ENCODE data around the gene CIDEB.
A peak's percentile ranks its signal among the peaks of the same experiment; 100 is the strongest.
"Not testable (repeated sequence)": the region's sequence is repeated elsewhere in the genome, so short reads cannot be mapped to it uniquely, and the experiment has no call there.

Gene CIDEB

GRCh38 chr14:24330973-24331674 is 23.3 kb upstream of the CIDEB start:
- H3K4me3 ChIP-seq (replicated peaks; ENCODE audit: insufficient read depth, low read length): no peak overlapping the region
- no peak for DNase-seq (ENCODE audit: low read depth in 1 of 2, low spot score in 1 of 2)
- H3K27ac ChIP-seq (replicated peaks): no peak overlapping the region
- TF ChIP-seq SPI1 (IDR thresholded peaks at IDR 0.05; ENCODE audit: borderline replicate concordance, low read depth): no peak
- no peak for TF ChIP-seq CTCF (IDR thresholded peaks at IDR 0.05; ENCODE audit: insufficient read depth, low read length)
- no peak for TF ChIP-seq GABPA (IDR thresholded peaks at IDR 0.05; ENCODE audit: low read depth)
- TF ChIP-seq REST (IDR thresholded peaks at IDR 0.05; ENCODE audit: insufficient replicate concordance, low read depth): no peak
- TF ChIP-seq POLR2AphosphoS5 (IDR thresholded peaks at IDR 0.05; ENCODE audit: low read depth): no peak
- peaks cover 10% of the 10 kb centered on the region for H3K27me3 ChIP-seq (ENCODE audit: insufficient read depth, poor library complexity, severe bottlenecking)

GRCh38 chr14:24329736-24330135 is 22.0 kb upstream of the CIDEB start:
- TF ChIP-seq SPI1 (IDR thresholded peaks at IDR 0.05; ENCODE audit: borderline replicate concordance, low read depth) (no peak; the same call in 1 of the 2 replicates), POLR2AphosphoS5 (IDR thresholded peaks at IDR 0.05; ENCODE audit: low read depth) (peak; percentile 67; the same call in 1 of the 2 replicates)
- DNase-seq (ENCODE audit: low read depth in 1 of 2, low spot score in 1 of 2): peak; percentile 80 to 96

GRCh38 chr14:24329073-24329663 is 21.4 kb upstream of the CIDEB start:
- Histone ChIP-seq H3K27ac (replicated peaks) (peak overlapping the region; percentile 61), H3K4me3 (replicated peaks; ENCODE audit: insufficient read depth, low read length) (no peak overlapping the region), H3K27me3 (ENCODE audit: insufficient read depth, poor library complexity, severe bottlenecking) (peaks cover 2% of the 10 kb centered on the region)
- no peak for TF ChIP-seq POLR2AphosphoS5 (IDR thresholded peaks at IDR 0.05; ENCODE audit: low read depth)
- TF ChIP-seq SPI1 (IDR thresholded peaks at IDR 0.05; ENCODE audit: borderline replicate concordance, low read depth): peak; percentile 85
- DNase-seq (ENCODE audit: low read depth in 1 of 2, low spot score in 1 of 2): peak in 1 of 2 experiments; percentile 77

More at GRCh38 chr14:24329736-24330135, 22.0 kb upstream of the CIDEB start:
- H3K27me3 ChIP-seq (ENCODE audit: insufficient read depth, poor library complexity, severe bottlenecking): peaks cover 6% of the 10 kb centered on the region
- peak overlapping the region; percentile 61 for H3K27ac ChIP-seq (replicated peaks)
- no peak overlapping the region for H3K4me3 ChIP-seq (replicated peaks; ENCODE audit: insufficient read depth, low read length)

GRCh38 chr14:24327914-24328313 is 20.1 kb upstream of the CIDEB start:
- H3K27ac ChIP-seq (replicated peaks): peak overlapping the region; percentile 59
- H3K27me3 ChIP-seq (ENCODE audit: insufficient read depth, poor library complexity, severe bottlenecking); H3K4me3 ChIP-seq (replicated peaks; ENCODE audit: insufficient read depth, low read length): not testable (repeated sequence)
- DNase-seq (ENCODE audit: low read depth in 1 of 2, low spot score in 1 of 2): peak in 1 of 2 experiments; percentile 51

GRCh38 chr14:24327303-24327702 is 19.5 kb upstream of the CIDEB start:
- Histone ChIP-seq H3K27me3 (ENCODE audit: insufficient read depth, poor library complexity, severe bottlenecking) (no peaks in the 10 kb centered on the region), H3K27ac (replicated peaks) (peak overlapping the region; percentile 59), H3K4me3 (replicated peaks; ENCODE audit: insufficient read depth, low read length) (no peak overlapping the region)
- TF ChIP-seq SPI1 (IDR thresholded peaks at IDR 0.05; ENCODE audit: borderline replicate concordance, low read depth) (no peak), REST (IDR thresholded peaks at IDR 0.05; ENCODE audit: insufficient replicate concordance, low read depth) (no peak), POLR2AphosphoS5 (IDR thresholded peaks at IDR 0.05; ENCODE audit: low read depth) (peak; percentile 69), GABPA (IDR thresholded peaks at IDR 0.05; ENCODE audit: low read depth) (no peak), CTCF (IDR thresholded peaks at IDR 0.05; ENCODE audit: insufficient read depth, low read length) (no peak)
- DNase-seq (ENCODE audit: low read depth in 1 of 2, low spot score in 1 of 2): peak; percentile 72 to 74
